ENCODE measurements around the gene TCFL5. TPM values are rescaled to one million over a fixed set of nuclear protein-coding genes. Genes with fewer than 3 reads are reported as not detected.

Gene TCFL5
- total and polyA plus RNA-seq, 2 donors from 2014 or later: 6.1 to 11.5 TPM

GRCh38 chr20:62844182-62844581 lies 17.4 kb downstream of the TCFL5 start:
- intact Hi-C loops (cut with DNase I): no loop called here
- H3K9me3 ChIP-seq (ENCODE audit: control insufficient read depth in 2 of 3, insufficient read depth in 1 of 3, low read length in 3 of 3): peaks cover 0 to 2% (median 0%) of the 10 kb centered on the region in 3 donors
- no peaks in the 10 kb centered on the region for H3K36me3 ChIP-seq (ENCODE audit: control insufficient read depth in 2 of 3, insufficient read depth in 3 of 3, low read length in 3 of 3)
- H3K4me3 ChIP-seq (ENCODE audit: low read length in 3 of 3): no peak overlapping the region
- no peak for DNase-seq
- H3K9ac ChIP-seq (ENCODE audit: low read length in 3 of 3): no peak overlapping the region
- no peak for FAIRE-seq
- TF ChIP-seq CTCF (IDR thresholded peaks at IDR 0.05; ENCODE audit: borderline replicate concordance, extremely low read depth, insufficient read depth): no peak
- H3K27me3 ChIP-seq (ENCODE audit: control insufficient read depth, insufficient read depth, low read length): no peaks in the 10 kb centered on the region
- no peak overlapping the region for H3K27ac ChIP-seq (ENCODE audit: low read depth in 2 of 2, low read length in 2 of 2)
- H3K4me1 ChIP-seq (ENCODE audit: control insufficient read depth in 2 of 3, insufficient read depth in 2 of 3, low read depth in 1 of 3, low read length in 3 of 3): no peaks in the 10 kb centered on the region

GRCh38 chr20:62843656-62844055 lies 18.0 kb downstream of the TCFL5 start:
- H3K27ac ChIP-seq (ENCODE audit: low read depth in 2 of 2, low read length in 2 of 2): no peak overlapping the region
- H3K36me3 ChIP-seq (ENCODE audit: control insufficient read depth in 2 of 3, insufficient read depth in 3 of 3, low read length in 3 of 3): no peaks in the 10 kb centered on the region
- H3K4me3 ChIP-seq (ENCODE audit: low read length in 3 of 3): no peak overlapping the region
- no peak overlapping the region for H3K9ac ChIP-seq (ENCODE audit: low read length in 3 of 3)
- FAIRE-seq: no peak
- H3K4me1 ChIP-seq (ENCODE audit: control insufficient read depth in 2 of 3, insufficient read depth in 2 of 3, low read depth in 1 of 3, low read length in 3 of 3): peaks cover 0 to under 1% (median 0%) of the 10 kb centered on the region in 3 donors
- H3K9me3 ChIP-seq (ENCODE audit: control insufficient read depth in 2 of 3, insufficient read depth in 1 of 3, low read length in 3 of 3): peaks cover 0 to 2% (median 0%) of the 10 kb centered on the region in 3 donors
- no peak for TF ChIP-seq CTCF (IDR thresholded peaks at IDR 0.05; ENCODE audit: borderline replicate concordance, extremely low read depth, insufficient read depth)
- no peak for DNase-seq
- intact Hi-C loops (cut with DNase I): no loop called here
- no peaks in the 10 kb centered on the region for H3K27me3 ChIP-seq (ENCODE audit: control insufficient read depth, insufficient read depth, low read length)

- Histone ChIP-seq H3K4me3 (ENCODE audit: low read length in 3 of 3) (no peak overlapping the region), H3K36me3 (ENCODE audit: control insufficient read depth in 2 of 3, insufficient read depth in 3 of 3, low read length in 3 of 3) (no peaks in the 10 kb centered on the region), H3K9ac (ENCODE audit: low read length in 3 of 3) (no peak overlapping the region), H3K27me3 (ENCODE audit: control insufficient read depth, insufficient read depth, low read length) (no peaks in the 10 kb centered on the region), H3K9me3 (ENCODE audit: control insufficient read depth in 2 of 3, insufficient read depth in 1 of 3, low read length in 3 of 3) (peaks cover 0 to 2% (median 0%) of the 10 kb centered on the region in 3 donors), H3K27ac (ENCODE audit: low read depth in 2 of 2, low read length in 2 of 2) (no peak overlapping the region), H3K4me1 (ENCODE audit: control insufficient read depth in 2 of 3, insufficient read depth in 2 of 3, low read depth in 1 of 3, low read length in 3 of 3) (peaks cover 0 to 2% (median 0%) of the 10 kb centered on the region in 3 donors)
- intact Hi-C loops (cut with DNase I): no loop called here
- FAIRE-seq (no peak), DNase-seq (peak in 1 of 5 donors; percentile 23)
- no peak for TF ChIP-seq CTCF (IDR thresholded peaks at IDR 0.05; ENCODE audit: borderline replicate concordance, extremely low read depth, insufficient read depth)
Measured at GRCh38 chr20:62841705-62842212, 19.9 kb downstream of the TCFL5 start.
